Measurements from ENCODE around the gene AK8. TPM values are rescaled to one million over a fixed set of nuclear protein-coding genes. Genes with fewer than 3 reads are reported as not detected.
A peak's percentile ranks its signal among the peaks of the same experiment; 100 is the strongest.

The AK8 gene
- total RNA-seq, 2 donors from 2014 or later: 0.24 to 0.63 TPM

DNA sequence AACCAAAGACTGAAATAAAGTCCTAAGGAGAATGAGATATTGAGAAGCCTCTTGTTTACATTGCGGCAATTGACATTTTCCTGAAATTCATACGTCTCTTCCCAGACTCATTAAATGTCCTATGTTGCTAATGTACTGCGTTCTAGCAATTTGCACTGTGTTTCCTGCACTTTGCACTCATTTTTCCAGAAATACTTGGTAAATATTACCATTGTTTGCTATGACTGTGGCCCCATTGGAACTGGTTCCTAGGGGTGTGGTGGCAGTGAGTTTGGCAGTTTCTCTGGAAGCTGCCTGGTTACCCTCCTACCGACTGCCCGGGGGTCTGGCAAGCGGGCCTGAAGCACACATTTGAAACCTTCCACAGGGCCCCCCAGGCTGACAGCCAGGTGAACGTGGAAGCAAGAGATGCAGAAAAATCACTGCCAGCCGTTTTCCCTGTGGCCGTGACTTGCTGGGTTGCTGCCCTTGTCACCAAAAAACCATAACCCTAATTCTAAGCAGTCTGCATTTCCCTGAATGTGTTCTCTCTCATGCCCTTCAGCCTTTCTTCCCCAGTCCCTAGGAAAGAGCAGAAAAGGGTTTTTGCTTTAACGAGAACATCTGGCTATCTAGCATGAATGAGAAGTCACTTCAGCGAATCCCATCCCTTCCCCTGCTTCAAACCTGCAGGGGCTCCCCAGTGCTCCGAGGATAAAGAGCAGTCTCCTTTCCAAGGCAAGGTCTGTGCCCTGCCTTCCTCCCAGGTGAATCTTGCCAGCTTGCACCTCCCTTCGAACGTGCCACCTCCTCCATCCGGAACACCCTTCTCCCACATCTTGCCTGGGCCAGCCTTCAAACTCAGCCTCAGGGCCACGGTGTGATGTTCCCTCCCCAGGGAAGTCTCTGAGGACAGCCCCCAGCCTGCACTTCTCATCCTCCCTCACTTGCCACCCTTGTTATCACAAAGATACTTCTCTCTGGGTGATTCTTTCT, 84.2 kb downstream of the AK8 start:
- ATAC-seq (replicated peaks in 1 of 2): no peak
- DNase-seq: no peak
- Mint-ChIP-seq H3K36me3 (ENCODE audit: insufficient read depth in 2 of 2) (no peaks in the 10 kb centered on the region), H3K4me1 (ENCODE audit: low read depth) (no peaks in the 10 kb centered on the region), H3K4me3 (no peak overlapping the region), H3K9me3 (no peaks in the 10 kb centered on the region), H3K27ac (no peak overlapping the region), H3K27me3 (ENCODE audit: low read depth) (peaks cover 32% of the 10 kb centered on the region)

DNA sequence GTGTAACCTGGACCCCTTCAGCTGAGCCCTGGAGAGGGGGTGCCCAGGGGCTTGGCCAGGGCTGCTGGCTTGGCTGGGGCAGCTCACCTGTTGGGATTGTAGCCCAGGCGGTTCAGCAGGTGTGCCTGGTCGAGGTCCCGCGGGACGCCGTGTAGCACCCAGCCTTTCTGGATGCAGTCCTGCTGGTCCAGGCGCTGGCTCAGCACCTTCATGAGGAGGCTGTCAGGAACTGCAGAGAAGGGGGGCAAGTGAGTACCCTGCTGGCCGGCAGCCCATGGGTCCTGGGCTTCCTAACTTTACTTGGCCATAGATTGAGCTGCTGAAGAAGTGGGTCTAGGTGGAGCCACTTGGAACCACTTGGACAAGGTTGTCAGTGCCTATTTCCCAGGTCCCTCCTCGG, 85.5 kb downstream of the AK8 start:
- H3K4me1 Mint-ChIP-seq (ENCODE audit: low read depth): peaks cover 4% of the 10 kb centered on the region
- H3K27ac Mint-ChIP-seq: no peak overlapping the region
- peaks cover 32% of the 10 kb centered on the region for H3K27me3 Mint-ChIP-seq (ENCODE audit: low read depth)
- peaks cover 0 to 2% of the 10 kb centered on the region in 2 donors for H3K36me3 Mint-ChIP-seq (ENCODE audit: insufficient read depth in 2 of 2)
- no peaks in the 10 kb centered on the region for H3K9me3 Mint-ChIP-seq
- H3K4me3 Mint-ChIP-seq: no peak overlapping the region
- ATAC-seq (replicated peaks in 1 of 2) (no peak), DNase-seq (no peak)

DNA sequence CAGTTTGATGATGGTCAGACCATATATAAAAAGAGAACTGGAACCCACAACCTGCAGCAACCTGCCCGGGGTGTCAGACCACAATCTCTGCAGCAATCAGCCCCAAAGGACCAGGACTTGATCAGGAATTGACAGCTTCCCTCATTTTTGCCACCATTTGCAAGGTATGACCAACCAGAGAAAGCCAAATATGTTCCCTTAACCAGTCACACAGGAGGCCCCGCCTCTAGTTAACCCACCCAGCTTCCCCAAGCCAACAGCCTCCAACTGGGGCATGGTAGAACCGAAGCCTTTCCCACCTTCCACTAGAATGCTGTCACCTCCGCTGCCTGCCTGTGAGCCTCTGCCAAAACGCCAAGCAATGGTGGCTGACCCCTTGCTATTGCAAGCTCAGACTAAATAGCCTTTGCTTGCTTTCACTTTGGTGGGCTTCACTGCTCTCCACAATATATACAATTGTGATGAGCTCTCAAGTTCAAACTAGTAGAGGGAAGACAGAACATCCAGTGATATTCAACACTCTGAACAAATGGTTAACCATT, 86.3 kb downstream of the AK8 start:
- DNase-seq: no peak
- H3K9me3 Mint-ChIP-seq: no peaks in the 10 kb centered on the region
- H3K27me3 Mint-ChIP-seq (ENCODE audit: low read depth): peaks cover 38% of the 10 kb centered on the region
- H3K27ac Mint-ChIP-seq: no peak overlapping the region
- no peak overlapping the region for H3K4me3 Mint-ChIP-seq
- peaks cover 6% of the 10 kb centered on the region for H3K4me1 Mint-ChIP-seq (ENCODE audit: low read depth)
- ATAC-seq (replicated peaks in 1 of 2): no peak
- peaks cover 0 to 2% of the 10 kb centered on the region in 2 donors for H3K36me3 Mint-ChIP-seq (ENCODE audit: insufficient read depth in 2 of 2)

DNA sequence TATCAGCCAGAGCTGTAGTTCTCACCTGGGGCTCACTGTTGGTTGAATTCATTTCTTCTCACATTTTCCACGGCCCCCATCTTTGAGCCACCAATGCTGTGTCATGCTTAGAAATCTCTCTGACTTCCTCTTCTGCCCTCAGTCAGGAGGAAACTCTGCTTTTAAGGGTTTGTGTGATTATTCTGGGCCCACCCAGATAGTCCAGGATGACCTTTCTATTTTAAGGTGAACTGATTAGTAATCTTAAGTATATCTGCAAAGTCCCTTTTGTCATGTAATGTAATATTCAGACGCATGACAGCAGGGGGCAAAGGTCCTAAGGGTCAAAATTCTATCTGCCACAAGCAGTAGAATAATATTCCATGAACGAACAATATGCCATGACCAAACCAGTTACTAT, 88.4 kb downstream of the AK8 start:
- ATAC-seq (replicated peaks in 1 of 2): peak in 1 of 2 donors; percentile 19
- Mint-ChIP-seq H3K9me3 (no peaks in the 10 kb centered on the region), H3K27me3 (ENCODE audit: low read depth) (peaks cover 26% of the 10 kb centered on the region), H3K27ac (no peak overlapping the region), H3K36me3 (ENCODE audit: insufficient read depth in 2 of 2) (peaks cover 0 to 2% of the 10 kb centered on the region in 2 donors), H3K4me3 (no peak overlapping the region), H3K4me1 (ENCODE audit: low read depth) (peaks cover 6% of the 10 kb centered on the region)
- no peak for DNase-seq

DNA sequence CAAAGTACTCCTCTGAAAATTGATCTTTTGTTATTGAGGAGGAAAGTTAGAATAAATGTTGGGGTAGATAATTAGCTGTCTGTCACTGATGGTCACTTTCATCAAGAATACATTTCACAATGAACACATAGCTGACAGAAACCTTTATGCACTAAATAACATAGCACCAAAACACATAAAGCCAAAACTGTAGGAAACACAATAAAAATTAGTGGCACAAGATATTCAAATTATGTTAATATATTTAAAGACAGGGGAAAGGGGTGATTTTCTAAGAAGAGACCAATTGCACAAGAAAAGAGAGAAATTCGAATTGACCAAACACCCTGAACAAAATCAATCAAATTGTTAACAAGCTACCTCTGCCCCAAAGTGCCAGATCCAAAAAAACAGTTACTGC, 89.7 kb downstream of the AK8 start:
- Mint-ChIP-seq H3K27ac (no peak overlapping the region), H3K4me1 (ENCODE audit: low read depth) (peaks cover 6% of the 10 kb centered on the region), H3K36me3 (ENCODE audit: insufficient read depth in 2 of 2) (peaks cover 0 to 2% of the 10 kb centered on the region in 2 donors), H3K9me3 (no peaks in the 10 kb centered on the region), H3K4me3 (no peak overlapping the region), H3K27me3 (ENCODE audit: low read depth) (peaks cover 31% of the 10 kb centered on the region)
- DNase-seq: no peak
- ATAC-seq (replicated peaks in 1 of 2): no peak

DNA sequence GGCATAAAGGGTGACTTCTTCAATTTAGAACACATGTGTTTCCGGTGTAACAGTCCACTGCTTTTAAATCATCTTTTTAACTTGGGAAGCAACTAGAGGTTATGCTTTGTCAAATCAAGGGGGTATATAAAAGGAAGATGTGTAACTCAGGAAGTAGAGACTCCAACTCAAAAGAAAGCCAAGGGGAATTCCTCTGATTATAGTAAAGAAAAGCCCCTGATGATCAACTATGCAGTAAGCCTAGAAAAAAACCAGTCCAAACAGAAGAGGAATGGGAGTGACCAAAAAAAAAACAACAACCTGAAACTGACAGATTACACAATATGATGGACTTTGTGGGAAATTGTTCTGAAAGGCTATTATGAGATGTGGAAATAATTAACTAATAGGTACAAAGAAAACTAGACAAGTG, 90.3 kb downstream of the AK8 start:
- H3K9me3 Mint-ChIP-seq: no peaks in the 10 kb centered on the region
- peak overlapping the region in 1 of 2 donors; percentile 36 for H3K4me3 Mint-ChIP-seq

DNA sequence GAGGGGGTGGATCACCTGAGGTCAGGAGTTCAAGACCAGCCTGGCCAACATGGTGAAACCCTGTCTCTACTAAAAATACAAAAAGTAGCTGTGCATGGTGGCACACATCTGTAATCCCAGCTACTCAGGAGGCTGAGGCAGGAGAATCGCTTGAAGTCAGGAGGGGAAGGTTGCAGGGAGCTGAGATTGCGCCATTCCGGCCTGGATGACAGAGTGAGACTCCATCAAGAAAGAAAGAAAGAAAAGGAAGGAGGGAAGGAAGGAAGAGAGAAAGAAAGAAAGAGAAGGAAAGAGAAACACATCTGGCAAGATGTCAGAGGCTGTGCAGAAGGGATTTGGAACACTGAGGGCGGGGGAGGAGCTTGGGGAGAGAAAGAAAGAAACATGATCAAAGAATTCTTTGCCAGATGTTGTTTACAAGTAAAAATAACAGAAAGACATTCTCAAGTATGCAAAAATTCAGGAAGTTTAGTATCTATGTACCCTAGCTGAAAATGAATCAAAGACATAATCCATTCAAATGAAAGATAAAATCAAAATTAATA, 93.7 kb downstream of the AK8 start:
- no peak overlapping the region for H3K27ac Mint-ChIP-seq
- H3K27me3 Mint-ChIP-seq (ENCODE audit: low read depth): peaks cover 54% of the 10 kb centered on the region
- H3K9me3 Mint-ChIP-seq: peaks cover 0 to 2% of the 10 kb centered on the region in 2 donors
- DNase-seq: no peak
- ATAC-seq (replicated peaks in 1 of 2): no peak
- H3K4me3 Mint-ChIP-seq: no peak overlapping the region
- H3K4me1 Mint-ChIP-seq (ENCODE audit: low read depth): peaks cover 20% of the 10 kb centered on the region
- peaks cover 0 to 2% of the 10 kb centered on the region in 2 donors for H3K36me3 Mint-ChIP-seq (ENCODE audit: insufficient read depth in 2 of 2)

More for the DNA sequence above, 90.3 kb downstream of the AK8 start:
- peaks cover 6% of the 10 kb centered on the region for H3K4me1 Mint-ChIP-seq (ENCODE audit: low read depth)
- ATAC-seq (replicated peaks in 1 of 2) (no peak), DNase-seq (no peak)
- peaks cover 0 to 2% of the 10 kb centered on the region in 2 donors for H3K36me3 Mint-ChIP-seq (ENCODE audit: insufficient read depth in 2 of 2)
- H3K27ac Mint-ChIP-seq: peak overlapping the region; percentile 51
- H3K27me3 Mint-ChIP-seq (ENCODE audit: low read depth): peaks cover 34% of the 10 kb centered on the region

DNA sequence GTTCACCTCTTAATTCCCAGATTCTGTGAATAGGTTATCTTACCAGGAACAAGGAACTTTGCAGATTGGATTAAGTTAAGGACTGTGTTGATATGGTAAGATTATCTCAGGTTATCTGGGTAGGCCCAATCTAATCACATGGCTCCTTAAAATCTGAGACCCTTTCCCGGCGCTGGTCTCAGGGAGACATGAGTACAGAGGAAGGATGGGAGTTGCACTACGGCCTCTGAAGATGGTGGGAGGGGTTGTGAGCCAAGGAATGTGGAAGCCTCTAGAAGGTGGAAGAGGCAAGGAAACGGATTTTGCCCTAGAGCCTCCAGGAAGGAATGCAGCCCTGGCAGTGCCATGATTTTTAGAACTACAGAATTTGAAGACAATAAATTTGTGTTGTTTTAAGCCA, 95.1 kb downstream of the AK8 start:
- Mint-ChIP-seq H3K27me3 (ENCODE audit: low read depth) (peaks cover 50% of the 10 kb centered on the region), H3K9me3 (peaks cover 0 to 2% of the 10 kb centered on the region in 2 donors), H3K27ac (no peak overlapping the region), H3K4me1 (ENCODE audit: low read depth) (peaks cover 20% of the 10 kb centered on the region), H3K36me3 (ENCODE audit: insufficient read depth in 2 of 2) (peaks cover 0 to 2% of the 10 kb centered on the region in 2 donors), H3K4me3 (no peak overlapping the region)
- DNase-seq (no peak), ATAC-seq (replicated peaks in 1 of 2) (no peak)

DNA sequence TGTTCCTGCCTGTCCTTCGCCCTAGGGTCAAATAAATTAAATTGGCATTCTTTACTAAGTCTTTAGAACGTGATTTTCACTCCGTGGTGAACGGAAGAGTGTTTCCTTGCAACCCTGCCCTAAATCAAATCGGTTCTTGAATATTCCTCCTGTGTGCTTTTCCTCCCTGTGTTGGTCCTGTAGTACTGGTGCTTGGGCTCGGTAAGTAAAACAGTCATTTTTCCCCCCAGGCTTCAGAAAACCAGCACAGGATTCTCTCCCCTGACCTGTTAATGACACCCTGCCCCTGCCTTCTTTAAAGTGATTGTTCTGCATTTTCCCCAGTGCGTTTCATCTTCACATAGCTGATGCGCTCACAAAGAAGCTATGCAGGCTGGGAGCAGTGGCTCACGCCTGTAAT, 96.0 kb downstream of the AK8 start:
- Mint-ChIP-seq H3K4me3 (no peak overlapping the region), H3K4me1 (ENCODE audit: low read depth) (peaks cover 14% of the 10 kb centered on the region), H3K9me3 (peaks cover 0 to 2% of the 10 kb centered on the region in 2 donors), H3K27me3 (ENCODE audit: low read depth) (peaks cover 41% of the 10 kb centered on the region), H3K27ac (no peak overlapping the region), H3K36me3 (ENCODE audit: insufficient read depth in 2 of 2) (no peaks in the 10 kb centered on the region)
- DNase-seq (no peak), ATAC-seq (replicated peaks in 1 of 2) (no peak)

DNA sequence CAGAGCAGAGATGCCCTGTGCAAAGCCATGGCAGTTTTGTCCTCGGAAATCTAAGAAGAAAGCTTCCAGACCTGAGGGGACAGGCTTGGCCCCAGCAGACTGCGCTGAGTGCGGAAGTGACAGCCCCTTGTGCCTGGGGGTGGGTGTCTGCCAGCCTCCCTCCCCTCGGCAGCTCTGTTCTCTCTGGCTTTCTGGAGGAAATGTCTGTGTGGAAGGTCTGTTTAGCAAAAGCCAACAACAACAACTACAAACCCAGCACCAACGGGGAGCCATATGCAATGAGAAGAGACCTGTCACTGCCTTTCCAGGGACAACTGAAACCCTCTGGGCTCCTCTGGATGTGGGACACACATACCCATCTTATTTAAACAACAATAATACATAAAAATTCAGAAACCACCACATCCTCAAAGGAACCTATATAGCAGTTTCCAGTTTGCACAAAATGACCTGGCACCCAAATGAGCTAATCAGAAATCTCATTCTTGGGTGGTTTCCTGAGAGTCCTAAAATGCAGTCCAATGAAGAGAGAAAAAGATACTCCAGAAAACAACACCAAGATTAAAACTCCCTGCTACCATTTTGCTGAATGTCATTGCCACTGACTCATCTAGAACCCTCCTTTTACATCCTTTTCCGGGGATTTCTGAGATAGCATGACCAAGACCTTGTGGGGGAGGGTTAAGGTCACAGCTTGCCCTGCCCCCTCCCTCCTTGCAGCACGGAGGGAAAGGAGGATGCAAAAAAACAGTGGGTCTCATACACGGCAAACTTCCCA, 97.7 kb downstream of the AK8 start:
- Mint-ChIP-seq H3K4me3 (peak overlapping the region; percentile 46 to 81), H3K27me3 (ENCODE audit: low read depth) (peaks cover 36% of the 10 kb centered on the region), H3K4me1 (ENCODE audit: low read depth) (peaks cover 14% of the 10 kb centered on the region), H3K9me3 (peaks cover 0 to 2% of the 10 kb centered on the region in 2 donors), H3K27ac (peak overlapping the region; percentile 72), H3K36me3 (ENCODE audit: insufficient read depth in 2 of 2) (no peaks in the 10 kb centered on the region)
- DNase-seq: no peak
- peak; percentile 40 to 79 for ATAC-seq (replicated peaks in 1 of 2)

DNA sequence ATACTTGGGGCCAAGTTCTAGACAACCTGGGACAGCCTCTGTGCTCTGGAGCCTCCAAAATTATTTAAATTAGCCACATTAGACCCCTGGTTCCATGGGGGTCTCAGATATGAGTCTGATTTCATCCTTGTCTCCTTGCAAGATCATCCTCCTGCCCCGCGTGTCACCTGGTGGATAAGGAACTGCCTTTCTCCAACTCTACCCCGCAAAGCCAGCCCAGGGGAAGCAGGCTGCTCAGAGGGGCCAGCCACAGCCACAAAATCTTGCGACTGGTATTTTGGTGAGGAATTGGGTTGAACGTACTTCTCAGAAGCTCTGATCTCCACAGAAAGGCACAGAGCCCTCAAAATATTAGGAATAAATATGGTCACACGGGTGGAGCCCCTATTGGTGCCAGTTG, 101.2 kb downstream of the AK8 start:
- Mint-ChIP-seq H3K36me3 (ENCODE audit: insufficient read depth in 2 of 2) (peaks cover under 1 to 4% of the 10 kb centered on the region in 2 donors), H3K4me3 (no peak overlapping the region), H3K27ac (no peak overlapping the region), H3K4me1 (ENCODE audit: low read depth) (peaks cover 29% of the 10 kb centered on the region), H3K9me3 (peaks cover 2% of the 10 kb centered on the region in 2 donors), H3K27me3 (ENCODE audit: low read depth) (peaks cover 16% of the 10 kb centered on the region)
- ATAC-seq (replicated peaks in 1 of 2) (no peak), DNase-seq (no peak)

DNA sequence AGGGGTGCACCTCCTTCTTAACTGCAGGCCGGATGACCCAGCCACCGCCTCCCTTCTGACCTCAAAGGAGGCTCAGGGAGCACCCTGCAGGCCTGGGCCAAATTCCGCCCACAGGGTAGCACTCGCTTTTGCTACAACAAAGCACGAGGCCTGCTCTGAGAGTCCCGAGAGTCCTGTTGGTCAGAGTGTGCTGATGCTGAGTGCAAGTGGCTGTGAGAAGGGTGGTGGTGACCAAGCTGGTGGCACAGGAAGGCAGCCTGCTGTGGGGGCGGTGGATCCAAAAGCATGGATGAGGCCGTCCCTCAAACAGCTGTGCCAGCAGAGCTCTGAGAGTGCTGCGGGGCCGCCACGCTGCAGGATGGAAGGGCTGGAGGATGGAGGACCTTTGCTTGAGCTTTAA, 101.8 kb downstream of the AK8 start:
- H3K27me3 Mint-ChIP-seq (ENCODE audit: low read depth): peaks cover 13% of the 10 kb centered on the region
- no peak overlapping the region for H3K4me3 Mint-ChIP-seq
- H3K36me3 Mint-ChIP-seq (ENCODE audit: insufficient read depth in 2 of 2): peaks cover 4 to 6% of the 10 kb centered on the region in 2 donors
- ATAC-seq (replicated peaks in 1 of 2): no peak
- no peak overlapping the region for H3K27ac Mint-ChIP-seq
- H3K4me1 Mint-ChIP-seq (ENCODE audit: low read depth): peaks cover 34% of the 10 kb centered on the region
- no peak for DNase-seq
- H3K9me3 Mint-ChIP-seq: peaks cover 2 to 7% of the 10 kb centered on the region in 2 donors
